ENCODE data around the gene ATXN2L.

DNA sequence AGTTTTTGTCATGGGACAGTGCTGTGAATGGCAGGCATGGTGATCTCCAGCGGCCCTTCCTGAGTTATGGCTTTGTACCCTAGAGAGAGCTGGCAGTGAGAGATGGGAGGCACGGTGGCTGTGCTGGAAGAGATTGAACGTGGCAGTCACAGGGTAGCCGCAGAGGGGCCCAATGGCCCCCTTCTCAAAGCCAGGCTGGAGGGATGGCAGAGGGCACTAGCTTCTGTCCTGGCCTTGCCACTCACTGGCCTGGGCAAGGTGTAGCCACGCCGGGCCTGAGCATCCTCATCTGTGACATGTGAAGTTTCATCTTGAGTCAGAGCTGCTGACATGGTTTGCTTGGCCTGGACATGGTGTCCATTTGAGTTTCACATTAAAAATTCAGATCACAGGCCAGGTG is 51.6 kb downstream of the ATXN2L start:
- TF ChIP-seq EP300 (IDR thresholded peaks at IDR 0.05; ENCODE audit: borderline replicate concordance in 1 of 2, low read depth in 1 of 2, low read length in 1 of 2) (no peak), TCF12 (IDR thresholded peaks at IDR 0.05) (no peak), ELF1 (IDR thresholded peaks at IDR 0.05) (no peak), SIN3A (IDR thresholded peaks at IDR 0.05; ENCODE audit: borderline replicate concordance, low read depth, low read length) (no peak)
